HG03432 (cell line): Measurements from ENCODE around the gene ARFGEF2.
A peak's percentile ranks its signal among the peaks of the same experiment; 100 is the strongest.
"Not testable (repeated sequence)": the region's sequence is repeated elsewhere in the genome, so short reads cannot be mapped to it uniquely, and the experiment has no call there.

ENCODE experiments used
- ATAC-seq: cut with Tn5 transposase; IDR thresholded peaks from one replicate; pipeline ENCODE4 v1.9.1; 2021; ENCODE audit warnings: mild to moderate bottlenecking, moderate library complexity; ENCODE audit not compliant: unreplicated experiment

Gene ARFGEF2

GRCh38 chr20:48921168-48921882 is at the start of gene ARFGEF2:
ARFGEF2 (plus strand) TSS chr20:48921711; CDS start chr20:48921890, 179 bp downstream.
- ATAC-seq: peak; percentile 82

DNA sequence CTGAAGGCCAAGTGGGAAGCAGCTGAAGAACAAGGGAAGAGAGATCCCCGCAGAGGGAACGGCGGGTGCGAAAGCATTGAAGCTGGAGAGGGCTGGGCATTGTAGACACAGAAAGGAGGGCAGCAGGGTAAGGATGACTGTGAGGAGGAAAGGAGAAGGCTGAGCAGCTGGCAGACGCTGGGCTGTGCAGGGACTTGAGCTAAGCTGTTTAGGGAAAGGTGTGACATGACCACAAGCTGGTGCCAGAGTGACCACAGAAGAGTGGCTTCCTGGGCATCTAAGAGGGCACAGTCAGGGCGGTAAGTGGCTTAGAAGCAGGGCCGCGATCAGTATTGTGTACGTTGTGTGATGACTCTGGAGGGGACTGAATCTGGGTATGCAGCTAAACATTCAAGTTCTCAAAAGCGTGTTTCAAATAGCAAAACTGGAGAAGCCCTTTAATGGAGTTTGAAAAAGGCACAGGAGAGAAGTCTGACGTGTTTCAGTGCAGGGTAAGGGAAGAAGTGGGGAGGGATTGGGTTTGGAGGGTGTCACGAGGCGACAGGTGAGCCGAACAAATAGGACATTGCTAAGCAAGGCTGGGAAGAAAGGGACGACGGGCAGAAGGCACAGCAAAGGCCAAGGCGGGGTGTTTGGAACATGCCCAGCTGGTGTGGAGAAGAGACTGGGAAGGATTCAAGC is 46.1 kb upstream of the ARFGEF2 start:
- ATAC-seq: no peak

DNA sequence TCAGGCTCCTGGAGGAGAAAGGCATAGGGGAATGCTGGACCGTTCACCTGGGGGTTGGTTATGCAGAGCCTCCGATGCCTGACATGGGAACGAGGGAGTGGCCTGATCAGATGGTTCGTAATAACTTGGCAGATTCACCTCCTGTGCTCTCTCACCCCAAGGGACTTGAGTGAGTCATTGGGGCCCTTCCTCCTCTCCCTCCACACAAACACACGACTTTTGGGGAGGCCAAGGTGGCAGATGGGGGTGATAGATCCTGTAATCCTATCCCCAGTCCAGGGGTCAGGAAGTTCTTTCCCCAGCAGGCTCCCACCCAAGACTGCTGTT is 45.6 kb upstream of the ARFGEF2 start:
- ATAC-seq: no peak

DNA sequence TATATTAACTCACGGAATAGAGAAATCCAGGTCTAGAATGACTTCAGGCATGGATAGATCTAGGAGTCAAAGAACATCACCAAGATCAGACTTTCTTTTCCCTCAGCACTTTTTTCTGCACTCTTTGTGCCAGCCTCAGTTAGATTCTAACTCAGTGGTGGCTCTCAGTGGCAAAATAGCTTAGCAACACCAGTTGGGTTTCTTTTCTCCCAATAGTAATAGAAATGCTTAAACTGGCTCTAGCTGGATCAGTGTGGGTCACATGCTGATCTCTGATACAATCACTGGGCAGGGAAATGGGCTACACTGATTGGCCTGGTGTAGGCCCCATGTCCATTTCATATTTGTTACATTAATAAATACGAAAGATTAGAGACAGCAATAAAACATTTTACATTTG is 44.2 kb upstream of the ARFGEF2 start:
- ATAC-seq: no peak

- ATAC-seq: no peak
Measured at GRCh38 chr20:48878534-48879248, 42.8 kb upstream of the ARFGEF2 start.

GRCh38 chr20:48879612-48880245 is 41.8 kb upstream of the ARFGEF2 start:
- ATAC-seq: no peak

- ATAC-seq: no peak
Measured at GRCh38 chr20:48880331-48880730, 41.2 kb upstream of the ARFGEF2 start.

DNA sequence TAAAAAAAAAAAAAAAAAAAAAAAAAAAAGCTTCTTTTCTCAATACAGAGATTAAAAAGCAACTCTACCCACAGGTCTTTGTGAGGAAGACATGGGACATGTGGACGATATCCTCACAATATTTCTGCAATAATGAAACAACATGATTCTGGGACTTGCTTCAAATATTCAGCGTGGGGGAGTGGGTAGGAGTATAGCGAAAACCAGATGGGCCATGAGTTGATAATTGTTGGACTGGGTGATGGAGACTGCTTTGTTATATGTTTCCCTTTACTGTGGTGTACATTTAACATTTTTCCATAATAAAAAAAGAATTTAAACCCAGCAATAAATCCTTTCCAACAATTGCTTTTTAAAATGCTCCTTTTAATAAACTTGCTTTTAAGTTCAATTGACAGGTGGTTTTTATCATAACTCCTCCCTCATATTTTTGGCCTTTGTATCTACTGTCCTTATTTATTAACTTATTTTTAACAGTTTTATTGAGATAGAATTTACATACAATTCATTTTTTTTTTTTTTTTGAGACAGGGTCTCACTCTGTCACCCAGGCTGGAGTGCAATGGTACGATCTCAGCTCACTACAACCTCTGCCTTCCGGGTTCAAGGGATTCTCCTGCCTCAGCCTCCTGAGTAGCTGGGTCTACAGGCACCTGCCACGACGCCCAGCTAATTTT is 40.4 kb upstream of the ARFGEF2 start:
- no peak for ATAC-seq

DNA sequence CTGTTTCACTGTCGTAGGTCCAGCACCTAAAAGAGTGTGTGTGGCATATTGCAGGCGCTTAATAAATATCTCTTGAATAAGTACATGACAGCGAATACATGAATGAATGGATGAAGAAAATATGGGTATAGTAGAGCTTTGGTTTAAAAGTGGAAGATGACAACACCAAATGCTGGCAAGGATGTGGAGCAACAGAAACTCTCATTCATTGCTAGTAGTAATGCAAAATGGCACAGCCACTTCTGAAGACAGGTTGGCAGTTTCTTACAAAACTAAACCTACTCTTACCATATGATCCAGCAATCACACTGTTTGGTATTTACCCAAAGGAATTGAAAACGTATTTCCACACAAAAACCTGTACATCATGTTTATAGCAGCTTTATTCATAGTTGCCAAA is 36.3 kb upstream of the ARFGEF2 start:
- no peak for ATAC-seq

DNA sequence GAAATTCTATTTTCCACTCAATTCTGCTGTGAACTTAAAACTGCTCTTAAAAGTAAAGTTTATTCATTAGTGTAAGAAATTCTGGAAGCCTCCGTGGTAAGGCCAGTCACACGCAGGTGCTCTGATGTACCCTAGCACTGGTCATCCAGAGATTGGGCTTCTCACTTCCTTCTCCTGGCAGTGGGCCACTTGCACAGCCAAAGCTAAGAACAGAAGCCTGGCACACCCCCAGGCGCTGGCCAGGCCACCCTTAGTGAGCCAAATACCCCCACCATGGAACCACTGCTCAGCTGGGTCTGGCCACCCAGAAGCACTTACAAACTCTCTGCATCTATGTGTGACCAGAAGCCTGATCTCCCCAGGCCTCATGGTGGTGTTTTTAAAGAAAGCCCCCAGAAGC is 35.3 kb upstream of the ARFGEF2 start:
- no peak for ATAC-seq

GRCh38 chr20:48886811-48887210 is 34.7 kb upstream of the ARFGEF2 start:
- no peak for ATAC-seq

- ATAC-seq: not testable (repeated sequence)
Measured at GRCh38 chr20:48888517-48888916, 33.0 kb upstream of the ARFGEF2 start.

DNA sequence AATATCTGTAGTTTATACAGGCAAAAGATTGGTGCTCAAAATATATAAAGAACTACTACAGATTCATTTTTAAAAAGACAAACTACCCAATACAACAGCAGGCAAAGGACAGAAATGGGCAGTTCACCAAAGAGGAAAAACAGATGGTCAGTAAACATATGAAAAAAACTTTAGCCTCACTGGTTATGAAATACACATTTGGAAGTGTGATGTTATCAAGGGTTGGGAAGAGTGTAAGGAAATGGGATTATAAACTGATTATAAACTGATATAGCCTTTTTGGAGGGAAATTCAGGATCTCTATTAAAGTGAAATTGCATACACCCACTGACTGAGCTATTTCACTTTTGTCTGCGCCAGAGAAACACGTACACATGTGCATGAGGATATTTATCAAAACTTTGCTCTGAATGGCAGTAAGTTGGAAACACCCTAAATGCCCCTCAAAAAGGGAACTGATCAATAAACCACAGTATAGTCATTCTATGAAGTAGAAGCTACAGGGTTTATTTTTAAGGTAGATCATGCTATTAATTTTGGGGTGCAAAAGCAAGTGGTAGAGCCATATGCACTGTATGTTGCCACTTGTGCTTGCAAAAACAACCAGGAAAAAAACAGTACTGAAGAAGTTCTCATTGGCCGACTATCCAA is 32.2 kb upstream of the ARFGEF2 start:
- no peak for ATAC-seq

- ATAC-seq: no peak
Measured at GRCh38 chr20:48891235-48892048, 30.1 kb upstream of the ARFGEF2 start.

DNA sequence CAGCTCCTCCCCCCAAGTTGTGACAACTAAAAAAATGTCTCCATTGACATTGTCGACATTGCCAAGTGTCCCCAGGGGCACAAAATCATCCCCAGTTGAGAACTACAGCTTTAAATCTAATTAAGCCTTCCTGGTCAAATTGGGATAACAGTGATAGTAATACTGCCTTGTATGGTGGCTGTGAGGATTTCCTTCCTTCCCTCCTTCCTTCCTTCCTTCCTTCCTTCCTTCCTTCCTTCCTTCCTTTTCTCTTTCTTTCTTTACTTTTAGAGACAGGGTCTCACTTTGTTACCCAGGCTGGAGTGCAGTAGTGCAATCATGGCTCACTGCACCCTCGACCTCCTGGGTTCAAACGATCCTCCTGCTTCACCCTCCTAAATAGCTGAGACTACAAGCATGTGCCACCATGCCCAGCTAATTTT is 29.5 kb upstream of the ARFGEF2 start:
- no peak for ATAC-seq

- no peak for ATAC-seq
Measured at GRCh38 chr20:48892891-48893290, 28.6 kb upstream of the ARFGEF2 start.

DNA sequence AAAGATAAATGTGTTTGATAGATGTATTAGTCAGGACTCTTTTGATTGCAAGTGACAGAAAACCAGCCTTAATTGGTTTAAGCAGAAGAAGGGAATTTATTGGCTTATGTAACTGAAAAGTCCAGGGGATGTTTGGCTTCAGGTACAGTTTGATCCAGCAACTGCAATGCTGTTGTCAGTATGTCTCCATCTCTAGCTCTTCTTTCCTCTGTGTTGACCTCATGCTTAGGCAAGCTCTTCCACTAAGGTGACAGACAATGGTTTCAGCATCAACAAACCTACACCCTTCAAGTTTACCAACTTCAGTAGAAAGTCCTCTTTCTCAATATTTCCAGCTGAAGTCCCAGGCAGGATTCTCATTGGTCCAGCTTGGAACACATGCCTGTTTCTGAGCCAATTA is 28.1 kb upstream of the ARFGEF2 start:
- no peak for ATAC-seq

GRCh38 chr20:48897305-48898010 is 24.1 kb upstream of the ARFGEF2 start:
- ATAC-seq: no peak

DNA sequence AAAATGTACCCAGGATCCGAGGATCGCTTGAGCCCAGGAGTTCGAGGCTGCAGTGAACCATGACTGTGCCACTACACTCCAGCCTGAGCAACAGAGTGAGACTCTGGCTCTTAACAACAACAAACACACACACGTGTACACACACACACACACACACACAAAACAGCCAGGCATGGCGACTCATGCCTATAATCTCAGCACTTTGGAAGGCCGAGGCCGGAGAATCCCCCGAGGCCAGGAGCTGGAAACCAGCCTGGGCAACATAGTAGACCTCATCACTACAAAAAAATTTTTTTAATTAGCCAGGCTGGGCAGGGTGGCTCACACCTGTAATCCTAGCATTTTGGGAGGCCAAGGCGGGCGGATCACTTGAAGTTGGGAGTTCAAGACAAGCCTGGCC is 23.3 kb upstream of the ARFGEF2 start:
- ATAC-seq: no peak
